Endothelial cell of hepatic sinusoid (primary cell): ENCODE measurements around the gene CNKSR2.

ENCODE experiments used
- in situ Hi-C: cut with HindIII; loops from 2 replicates; pipeline ENCODE4 v1.10.0; 2017; ENCODE audit warnings: low sequenced_read_pairs

CNKSR2 gene

DNA sequence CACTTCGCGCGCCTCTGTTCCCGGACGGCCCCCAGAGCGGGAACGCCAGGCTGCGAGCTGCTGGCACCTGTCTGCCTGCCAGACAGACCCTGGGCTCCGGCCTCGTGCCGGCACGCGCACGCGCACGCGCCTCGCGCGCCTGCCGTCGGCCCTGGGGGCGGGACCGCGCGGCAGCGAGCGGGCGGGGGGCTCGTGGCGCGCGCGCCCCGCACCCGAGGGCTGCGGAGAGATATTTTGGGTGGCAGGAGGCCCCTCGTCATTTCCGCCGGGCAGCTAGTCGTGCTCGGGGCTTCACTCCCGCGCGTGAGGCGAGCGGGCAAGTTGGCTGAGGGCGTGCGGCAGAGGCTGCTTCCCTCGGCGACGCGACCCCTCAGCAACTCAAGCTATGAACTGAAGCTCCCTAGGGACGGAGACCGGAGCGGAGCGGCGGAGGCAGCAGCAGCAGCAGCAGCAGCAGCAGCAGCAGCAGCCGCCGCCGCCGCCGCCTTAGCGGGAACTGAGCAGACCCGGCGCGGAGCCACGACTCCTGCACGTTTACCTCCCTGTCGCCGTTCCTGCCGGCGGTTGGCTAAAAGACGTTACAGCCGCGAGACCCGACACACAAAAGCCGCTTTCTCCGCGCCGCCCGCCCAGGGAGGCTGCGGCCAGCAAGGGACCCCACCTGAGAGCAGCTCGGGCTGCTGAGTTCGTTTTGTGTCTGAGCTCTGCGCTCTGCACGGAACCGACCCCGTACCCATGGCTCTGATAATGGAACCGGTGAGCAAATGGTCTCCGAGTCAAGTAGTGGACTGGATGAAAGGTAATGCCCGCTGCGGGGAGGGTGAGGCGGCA is at the start of gene CNKSR2:
Gene CNKSR2, plus strand, starts transcription at position 256 of the 831 bp plus-strand sequence. Its CDS starts 480 bp downstream, at position 736.
- in situ Hi-C loops: no loop called here

DNA sequence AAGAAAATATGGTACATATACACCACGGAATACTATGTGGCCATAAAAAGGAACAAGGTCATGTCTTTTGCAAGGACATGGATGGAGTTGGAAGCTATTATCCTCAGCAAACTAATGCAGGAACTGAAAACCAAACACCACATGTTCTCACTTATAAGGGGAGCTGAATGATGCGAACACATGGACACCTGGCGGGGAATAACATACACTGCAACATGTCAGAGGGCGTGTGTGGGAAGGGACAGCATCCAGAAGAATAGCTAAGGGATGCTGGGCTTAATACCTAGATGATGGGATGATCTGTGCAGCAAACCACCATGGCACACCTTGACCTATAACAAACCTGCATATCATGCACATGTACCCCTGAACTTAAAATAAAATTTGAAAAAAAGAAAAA is 19.5 kb upstream of the CNKSR2 start:
- in situ Hi-C loops: no loop called here

DNA sequence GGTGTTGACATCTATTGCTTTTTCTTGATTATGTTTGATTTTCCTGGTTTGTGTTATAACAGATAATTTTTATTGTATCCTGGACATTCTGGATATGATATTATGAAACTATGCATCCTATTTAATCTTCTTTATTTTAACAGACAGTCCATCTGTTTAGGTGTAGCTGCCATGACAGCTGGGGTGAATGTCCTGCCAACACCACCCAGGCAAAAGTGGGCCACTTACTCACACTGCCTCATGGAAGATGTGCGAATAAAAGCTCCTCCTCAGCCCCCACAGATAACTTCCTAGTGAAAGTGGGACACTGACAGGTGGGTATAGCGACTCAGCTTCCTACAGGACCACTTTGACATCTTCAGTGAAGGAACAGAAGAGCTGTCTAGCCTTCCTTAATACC is 18.4 kb upstream of the CNKSR2 start:
- in situ Hi-C loops: no loop called here

DNA sequence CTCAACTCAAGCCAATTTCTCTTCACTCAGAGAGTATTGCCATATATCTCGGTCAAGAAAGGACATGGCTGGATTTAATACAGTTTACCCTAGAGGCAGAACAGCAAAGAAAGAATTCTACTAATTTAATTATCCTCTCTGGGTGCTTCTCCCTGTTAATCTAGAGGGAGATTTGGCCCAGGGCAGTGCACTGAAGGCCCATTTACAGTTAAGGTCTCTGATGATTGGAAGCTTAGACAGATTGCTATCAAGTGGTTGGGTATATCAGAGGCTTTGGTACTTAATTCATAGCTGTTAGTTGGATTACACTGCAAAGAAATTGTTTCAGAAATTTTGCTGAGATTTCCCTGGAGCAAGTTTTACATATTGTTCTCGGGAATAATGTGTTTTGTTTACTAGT is 4.6 kb upstream of the CNKSR2 start:
- in situ Hi-C loops: no loop called here

DNA sequence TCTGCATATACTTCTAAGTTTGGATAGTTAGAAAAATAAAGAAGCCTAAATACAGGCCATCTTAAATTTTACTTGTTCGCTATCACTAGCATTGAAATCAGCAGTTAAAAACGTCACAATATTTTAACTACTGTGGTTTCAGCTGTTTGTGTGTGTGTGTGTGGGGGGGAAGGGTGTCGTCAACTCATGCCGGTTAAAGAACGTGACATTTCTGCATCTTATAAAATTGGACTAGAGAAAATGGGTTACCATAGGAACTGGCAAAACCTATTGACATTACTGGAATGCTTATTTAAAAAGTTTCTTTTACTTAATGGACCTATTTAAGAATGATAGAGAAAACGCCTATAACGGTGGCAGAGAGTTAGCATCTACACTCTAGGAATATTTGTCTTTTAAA is 1.2 kb upstream of the CNKSR2 start:
- in situ Hi-C loops: no loop called here

DNA sequence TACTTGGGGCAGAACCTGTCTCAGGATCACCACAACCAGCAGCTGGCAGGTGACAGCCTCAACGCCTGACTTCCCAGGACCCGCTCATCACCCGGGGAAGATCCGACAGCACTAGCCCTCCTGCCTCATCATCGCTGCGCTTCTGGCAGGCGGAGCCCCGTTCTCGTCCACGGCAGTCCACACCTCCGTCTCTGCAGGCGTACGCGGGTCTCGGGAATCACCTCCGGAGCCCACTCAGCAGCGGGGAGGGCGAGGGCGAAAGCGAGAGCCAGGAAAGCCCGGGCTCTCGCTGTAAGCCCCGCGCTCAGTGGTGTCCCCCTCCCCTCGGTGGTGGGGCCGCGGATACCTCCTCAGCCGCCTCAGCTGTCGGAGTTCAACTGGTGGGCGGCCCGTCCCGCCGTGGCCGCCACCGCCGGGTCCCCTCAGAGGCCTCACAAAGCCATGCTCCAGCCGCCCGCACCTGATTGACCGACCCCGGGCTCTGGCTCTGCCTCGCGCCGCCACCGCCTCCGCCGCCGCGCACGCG is 518 bp upstream of the CNKSR2 start:
- in situ Hi-C loops: no loop called here

DNA sequence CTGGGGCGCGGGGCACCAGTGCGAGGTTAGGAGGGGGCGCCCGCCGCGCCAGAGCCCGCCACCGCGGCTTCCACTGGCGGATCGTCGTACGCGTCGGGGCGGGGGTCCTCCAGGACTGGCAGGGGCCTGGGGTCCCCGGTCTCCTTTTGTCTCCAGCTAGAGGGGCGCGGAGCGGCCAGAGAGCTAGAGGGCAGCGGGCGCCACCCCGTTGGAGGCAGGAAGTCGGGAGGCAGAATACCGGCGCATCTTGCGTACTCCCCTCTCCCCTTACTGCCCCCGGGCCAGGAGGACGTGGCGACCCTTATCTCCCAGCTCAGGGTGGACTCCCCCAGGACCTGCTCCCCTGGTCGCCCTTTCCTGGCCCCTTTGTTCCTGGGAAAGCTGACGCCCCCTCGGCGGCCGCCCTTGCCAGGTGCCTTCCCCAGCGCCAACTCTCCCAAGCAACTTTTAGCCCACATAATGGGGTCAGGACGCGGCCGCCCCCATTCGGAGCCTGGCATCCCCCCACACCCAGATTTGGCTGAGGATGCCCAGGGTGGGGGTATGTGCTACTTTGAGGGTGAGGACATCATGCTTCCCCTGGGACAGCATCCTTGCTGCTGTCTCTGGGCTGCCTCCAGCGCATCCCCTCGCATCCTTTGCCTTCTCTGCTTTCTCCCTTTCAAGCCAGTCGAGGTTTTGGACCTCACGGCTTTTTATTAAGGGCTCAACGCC is 933 bp downstream of the CNKSR2 start:
- in situ Hi-C loops: no loop called here

DNA sequence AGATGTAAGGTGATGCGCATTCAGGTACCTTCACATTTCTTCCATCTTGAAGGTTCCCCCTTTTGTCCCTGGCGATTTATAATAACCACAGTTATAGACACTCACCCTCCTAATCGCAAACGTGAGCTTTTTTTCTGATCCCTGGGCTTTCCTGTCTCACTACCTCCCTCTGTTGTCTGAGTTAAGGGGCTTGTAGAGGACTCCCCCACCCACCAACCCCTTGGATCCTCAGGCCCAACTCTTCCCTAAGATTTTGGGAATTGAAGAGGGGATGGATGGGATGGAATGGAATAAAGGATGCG is 1.4 kb downstream of the CNKSR2 start:
- in situ Hi-C loops: no loop called here

DNA sequence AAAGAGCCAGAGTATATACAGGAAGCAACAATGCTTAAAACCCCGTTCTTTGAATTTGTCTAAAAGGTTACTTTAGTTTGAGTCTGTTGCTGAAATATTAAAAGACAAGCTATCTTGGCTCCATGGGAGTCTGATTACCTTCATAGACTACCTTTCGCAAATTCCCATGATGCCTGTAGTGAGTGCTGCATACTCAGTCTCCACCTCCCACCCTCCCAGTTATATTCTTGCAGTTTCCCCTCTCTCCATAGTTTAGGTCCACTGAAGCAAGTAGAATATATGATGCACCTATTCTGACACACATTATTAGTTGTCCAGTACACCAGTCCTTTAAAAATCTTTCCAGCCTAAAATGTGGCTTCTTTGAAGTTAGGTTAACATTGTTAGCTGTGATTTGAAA is 2.4 kb downstream of the CNKSR2 start:
- in situ Hi-C loops: no loop called here

DNA sequence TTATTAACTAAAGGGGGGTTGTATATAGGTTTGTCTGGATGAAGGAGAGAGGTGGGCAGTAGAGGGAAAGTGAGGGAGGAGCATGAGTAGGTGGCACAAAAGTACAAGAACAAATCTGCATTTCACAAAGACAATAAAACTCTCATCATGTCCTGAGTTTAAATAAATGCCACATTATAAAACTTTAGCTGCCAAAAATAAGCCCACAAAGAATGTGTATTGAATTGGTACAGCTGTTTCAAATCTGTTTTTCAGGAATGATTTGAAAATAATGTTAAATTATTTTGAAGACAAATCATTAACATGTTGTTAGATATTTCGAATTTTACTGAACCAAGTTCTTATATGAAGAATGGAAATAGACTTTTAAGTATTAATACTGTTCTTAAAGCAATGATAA is 5.8 kb downstream of the CNKSR2 start:
- in situ Hi-C loops: no loop called here

DNA sequence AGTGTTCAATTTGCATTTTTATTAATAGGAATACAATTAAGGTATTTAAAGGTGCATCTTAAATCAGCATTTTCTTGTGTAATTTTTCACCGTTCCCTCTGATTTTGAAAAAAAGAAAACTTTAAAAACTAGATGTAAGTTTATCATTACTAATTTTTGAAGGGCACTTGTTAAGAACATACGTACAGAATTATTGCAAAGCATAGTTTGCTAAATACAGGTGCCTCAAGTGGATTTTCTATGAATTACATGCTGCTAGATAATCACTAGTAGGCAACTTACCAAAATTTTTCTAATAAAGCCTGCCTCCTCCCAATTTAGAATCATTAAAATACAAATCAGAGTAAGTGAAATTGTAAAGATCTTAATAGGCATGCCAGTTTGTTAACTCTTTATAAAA is 8.5 kb downstream of the CNKSR2 start:
- in situ Hi-C loops: no loop called here

DNA sequence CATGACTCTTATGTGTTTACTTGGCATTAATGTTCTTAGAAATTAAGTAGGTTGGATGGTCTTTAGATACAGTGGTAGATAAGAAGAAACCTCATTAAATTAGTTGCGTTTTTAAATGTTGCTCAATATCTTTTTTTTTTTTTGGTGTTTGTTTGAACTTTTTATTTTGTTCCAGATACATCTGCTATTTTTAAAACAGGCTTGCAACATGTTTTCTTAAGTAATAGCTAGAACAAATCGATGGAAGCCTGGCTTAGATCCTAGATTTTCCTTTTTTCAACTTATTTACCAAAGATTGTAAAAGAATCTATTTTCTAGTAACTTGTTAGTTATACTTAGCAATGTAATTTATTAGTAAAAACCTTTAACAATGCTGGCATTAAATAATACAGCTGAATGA is 9.3 kb downstream of the CNKSR2 start:
- in situ Hi-C loops: no loop called here

DNA sequence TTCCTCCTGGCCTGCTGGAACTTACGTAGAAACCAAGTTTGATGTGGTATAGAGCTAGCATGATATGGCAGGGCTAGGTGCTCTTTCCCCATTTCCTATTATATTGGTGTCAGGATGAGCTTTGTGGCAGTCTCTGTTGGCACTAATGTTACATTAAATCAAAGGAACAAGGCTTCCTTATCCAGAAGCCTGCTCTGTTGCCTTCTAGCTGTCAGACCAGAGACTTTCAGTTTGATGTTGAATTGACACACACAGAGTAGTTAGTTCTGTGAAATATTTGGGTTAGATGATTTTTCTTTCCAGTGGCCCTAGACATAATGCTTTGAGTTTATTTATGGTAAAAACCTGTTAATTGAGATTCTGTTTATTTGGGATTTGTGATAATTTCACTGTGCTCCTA is 10.0 kb downstream of the CNKSR2 start:
- in situ Hi-C loops: no loop called here

DNA sequence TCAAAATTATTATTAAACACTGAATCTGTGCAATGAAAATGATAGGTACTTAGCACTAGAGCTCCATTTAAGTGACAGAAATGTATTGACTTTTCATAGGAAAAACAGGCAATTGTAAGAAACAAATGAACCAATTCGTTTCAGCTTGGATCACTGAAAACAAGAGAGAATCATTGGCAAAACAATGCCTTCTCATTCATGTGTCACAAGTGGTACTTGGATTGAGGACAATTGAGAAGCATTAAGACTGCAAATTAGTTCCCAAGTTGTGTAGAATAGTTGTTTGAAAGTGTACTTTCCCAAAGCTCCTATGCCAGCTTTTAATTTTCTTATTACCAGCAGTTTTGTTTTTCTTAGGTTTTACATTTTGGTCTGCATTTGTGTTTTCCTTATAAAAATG is 20.6 kb downstream of the CNKSR2 start:
- in situ Hi-C loops: no loop called here

DNA sequence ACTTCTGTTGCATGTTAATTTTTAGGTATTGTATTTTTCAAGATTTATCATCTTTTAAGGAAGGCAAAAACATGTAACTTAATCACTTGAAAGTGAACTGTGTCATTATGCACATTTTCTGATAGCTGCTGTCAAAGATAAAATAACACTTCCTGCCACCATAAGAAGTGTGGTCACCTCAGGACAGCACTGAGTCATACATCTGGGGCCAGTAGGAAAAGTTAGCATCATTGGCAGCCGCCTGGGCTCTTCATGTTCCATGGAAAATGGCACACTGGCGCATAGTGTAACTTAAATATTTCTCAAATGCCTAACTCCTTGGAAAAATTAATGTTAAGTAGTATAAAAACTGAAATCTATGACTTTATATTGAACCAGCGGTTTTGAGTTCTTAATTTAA is 24.2 kb downstream of the CNKSR2 start:
- in situ Hi-C loops: no loop called here

DNA sequence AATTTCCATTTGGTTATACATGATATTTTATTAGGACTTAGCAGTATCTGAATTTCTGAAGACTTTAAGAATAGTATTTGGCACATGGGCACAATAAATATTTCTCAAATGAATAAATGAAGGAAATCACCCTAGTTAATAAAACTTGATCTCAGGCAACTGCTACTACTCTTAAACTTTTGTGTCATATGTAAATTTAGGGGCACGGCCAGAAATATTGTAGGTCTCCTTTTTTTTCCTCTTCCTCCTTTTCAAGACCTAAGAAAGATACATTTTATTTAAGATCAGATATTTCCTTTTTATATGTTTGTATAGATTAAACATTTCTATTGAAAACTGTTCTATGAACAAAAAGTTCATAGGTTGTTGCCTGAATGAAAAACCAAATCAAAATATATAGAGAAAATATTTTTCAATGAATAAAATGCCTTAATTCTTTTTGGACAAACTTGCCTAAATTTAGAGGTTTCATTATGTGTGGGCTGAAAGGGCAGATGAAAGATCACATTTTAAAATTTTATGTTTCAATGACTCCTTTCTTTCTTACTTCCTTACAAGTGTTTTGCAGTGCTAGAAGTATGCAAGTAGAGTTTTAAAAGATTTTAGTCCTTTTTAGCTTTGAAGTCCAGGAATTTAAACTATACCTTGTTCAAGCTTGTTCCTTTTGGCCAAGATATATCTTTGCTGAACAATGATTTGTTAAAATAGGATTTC is 26.3 kb downstream of the CNKSR2 start:
- in situ Hi-C loops: no loop called here

DNA sequence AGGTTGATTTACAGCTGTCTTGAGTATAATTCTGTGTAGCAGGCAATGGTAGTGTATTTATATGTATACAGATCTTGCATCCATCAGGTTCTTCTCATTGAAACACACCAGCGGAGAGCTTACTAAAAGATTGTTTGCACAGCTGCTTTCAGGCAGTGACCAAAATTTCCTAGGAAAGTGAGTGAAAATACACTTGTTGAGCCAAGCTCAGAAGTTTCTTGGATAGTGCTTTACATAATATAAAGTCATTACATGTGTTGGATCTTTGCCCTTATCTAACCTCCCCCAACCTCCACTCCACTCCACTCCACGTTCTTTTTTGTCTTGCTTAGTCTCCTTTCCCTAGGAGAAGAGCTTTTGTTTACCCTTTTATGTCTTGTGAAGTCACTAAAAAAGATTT is 34.1 kb downstream of the CNKSR2 start:
- in situ Hi-C loops: no loop called here

DNA sequence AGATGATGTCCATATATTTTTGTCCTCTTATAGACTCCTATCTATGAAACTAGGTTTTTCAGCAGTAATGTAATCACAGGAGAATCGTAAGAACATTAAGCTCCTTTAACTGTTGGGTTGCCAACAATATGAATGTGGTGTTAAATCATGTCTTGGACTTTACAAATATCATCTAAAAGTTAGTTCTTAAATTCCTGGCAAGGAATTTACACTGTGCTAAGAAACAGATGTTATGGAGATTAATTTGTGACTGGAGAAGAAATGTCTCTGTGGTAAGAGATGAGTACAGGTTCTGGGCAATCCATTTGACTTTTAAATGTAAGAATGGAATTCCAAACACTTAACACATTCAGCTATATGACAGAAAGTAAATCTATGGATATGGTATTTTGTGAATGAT is 34.6 kb downstream of the CNKSR2 start:
- in situ Hi-C loops: no loop called here

DNA sequence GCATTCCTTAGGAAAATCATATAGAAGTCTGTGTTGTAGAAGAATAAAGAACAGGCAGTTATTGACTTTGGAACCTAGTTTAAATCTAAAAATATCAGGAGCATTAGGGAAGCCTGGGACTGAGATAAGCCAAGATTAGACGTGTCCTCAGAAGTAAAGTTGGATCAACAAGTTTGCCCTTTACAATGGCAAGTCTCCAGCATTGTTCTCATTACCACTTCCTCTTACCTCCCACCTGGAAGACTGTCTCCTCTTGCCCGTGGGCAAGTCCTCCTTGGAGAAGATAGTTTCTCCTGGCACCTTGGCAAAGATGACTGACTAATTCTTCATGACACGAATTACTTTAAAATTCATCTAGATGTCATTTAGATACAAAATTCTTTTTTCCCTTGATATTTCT is 37.8 kb downstream of the CNKSR2 start:
- in situ Hi-C loops: no loop called here

DNA sequence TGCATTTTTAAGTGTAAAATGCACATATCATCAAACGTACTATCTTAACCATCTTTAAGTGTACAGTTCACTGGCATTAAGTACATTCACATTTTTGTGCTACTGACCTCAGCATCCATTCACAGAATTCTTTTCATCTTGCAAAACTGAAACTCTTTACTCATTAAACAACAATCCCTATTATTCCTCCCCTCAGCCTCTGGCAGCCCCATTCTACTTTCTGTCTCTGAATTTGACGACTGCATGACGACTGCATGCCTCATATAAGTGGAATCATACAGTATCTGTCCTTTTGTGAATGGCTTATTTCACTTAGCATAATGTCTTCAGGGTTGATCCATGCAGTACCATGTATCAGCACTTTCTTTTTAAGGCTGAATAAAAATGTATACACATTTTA is 38.7 kb downstream of the CNKSR2 start:
- in situ Hi-C loops: no loop called here

DNA sequence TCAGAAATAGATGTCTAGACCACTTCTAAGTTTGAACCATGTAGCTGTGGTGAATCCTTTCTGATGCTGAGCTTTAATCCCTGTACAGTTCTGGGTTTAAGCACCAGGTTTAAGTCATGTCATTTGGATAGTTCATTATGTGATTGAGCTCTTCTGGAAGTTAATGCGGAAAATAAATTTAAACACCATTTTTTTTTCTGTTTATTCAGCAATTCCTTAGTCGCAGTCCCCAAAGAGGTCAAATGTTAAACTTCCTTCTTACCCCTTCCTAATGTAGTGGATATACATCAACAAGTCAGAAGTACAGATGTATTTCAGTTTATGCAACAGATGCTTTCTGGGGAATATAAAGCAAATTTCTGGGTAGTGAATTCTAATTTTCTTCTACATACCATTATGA is 52.9 kb downstream of the CNKSR2 start:
- in situ Hi-C loops: no loop called here

DNA sequence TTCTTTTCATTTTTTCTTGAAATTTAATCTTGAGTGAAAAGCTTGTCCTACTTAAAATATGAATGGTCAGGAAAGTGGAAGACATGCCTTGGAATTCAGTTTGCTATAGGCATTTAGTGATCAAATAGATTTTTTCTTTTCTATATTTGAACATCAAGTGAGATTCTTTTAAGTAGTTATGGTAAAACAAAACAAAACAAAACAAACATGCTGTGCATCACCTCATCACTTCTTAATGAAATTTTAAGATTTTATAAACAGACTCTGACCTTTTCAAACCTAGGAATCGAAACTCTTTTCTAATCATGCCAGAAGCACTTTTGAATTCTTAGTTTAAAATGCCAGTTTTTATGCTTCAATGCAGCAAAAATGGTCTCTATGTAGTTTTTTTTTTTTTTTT is 62.8 kb downstream of the CNKSR2 start:
- in situ Hi-C loops: no loop called here
